ENCODE measurements around the gene PRKAB1.

DNA sequence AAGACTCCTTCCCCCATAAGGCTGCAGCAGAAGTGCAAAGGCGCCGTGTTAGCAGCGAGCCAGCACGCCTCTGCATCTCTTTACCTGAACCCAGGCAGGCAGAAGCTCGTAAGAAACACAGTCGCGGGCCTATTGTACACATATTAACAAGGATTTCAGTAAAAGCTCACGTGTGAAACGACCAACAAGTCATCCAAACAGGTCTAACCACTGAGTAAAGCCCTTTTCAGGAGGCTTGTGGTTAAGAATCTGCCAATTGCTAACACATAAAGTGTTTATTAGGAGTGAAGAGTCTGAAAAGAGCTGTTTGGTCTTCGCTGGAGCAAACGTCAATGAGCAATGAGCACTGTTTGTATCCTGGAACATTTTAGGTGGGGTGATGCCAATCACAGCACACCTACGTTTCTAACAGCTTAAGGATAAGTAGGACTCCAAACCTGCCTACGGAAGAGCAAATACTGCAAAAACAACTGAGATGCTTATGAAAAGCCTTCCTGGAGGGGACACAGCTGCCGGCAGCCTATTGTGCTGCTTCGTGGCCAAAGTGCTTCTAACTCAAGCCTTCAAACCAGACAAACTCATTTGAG lies 43.1 kb downstream of the PRKAB1 start:
- TF ChIP-seq, protein P1, sequence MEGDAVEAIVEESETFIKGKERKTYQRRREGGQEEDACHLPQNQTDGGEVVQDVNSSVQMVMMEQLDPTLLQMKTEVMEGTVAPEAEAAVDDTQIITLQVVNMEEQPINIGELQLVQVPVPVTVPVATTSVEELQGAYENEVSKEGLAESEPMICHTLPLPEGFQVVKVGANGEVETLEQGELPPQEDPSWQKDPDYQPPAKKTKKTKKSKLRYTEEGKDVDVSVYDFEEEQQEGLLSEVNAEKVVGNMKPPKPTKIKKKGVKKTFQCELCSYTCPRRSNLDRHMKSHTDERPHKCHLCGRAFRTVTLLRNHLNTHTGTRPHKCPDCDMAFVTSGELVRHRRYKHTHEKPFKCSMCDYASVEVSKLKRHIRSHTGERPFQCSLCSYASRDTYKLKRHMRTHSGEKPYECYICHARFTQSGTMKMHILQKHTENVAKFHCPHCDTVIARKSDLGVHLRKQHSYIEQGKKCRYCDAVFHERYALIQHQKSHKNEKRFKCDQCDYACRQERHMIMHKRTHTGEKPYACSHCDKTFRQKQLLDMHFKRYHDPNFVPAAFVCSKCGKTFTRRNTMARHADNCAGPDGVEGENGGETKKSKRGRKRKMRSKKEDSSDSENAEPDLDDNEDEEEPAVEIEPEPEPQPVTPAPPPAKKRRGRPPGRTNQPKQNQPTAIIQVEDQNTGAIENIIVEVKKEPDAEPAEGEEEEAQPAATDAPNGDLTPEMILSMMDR (conservative IDR thresholded peaks at IDR 0.05; ENCODE audit: low read depth, low read length): no peak
- no peak for TF ChIP-seq EZH2 (IDR thresholded peaks at IDR 0.05; ENCODE audit: low read length, unreplicated experiment)

All from PC-3 (cell line).